Measurements from ENCODE around the gene ORMDL1. TPM values are rescaled to one million over a fixed set of nuclear protein-coding genes. Genes with fewer than 3 reads are reported as not detected.

The ORMDL1 gene
- total RNA-seq, 6 donors from 2014 or later = 37.4 to 167 (median 57.2) TPM

- Histone ChIP-seq H3K27me3 (no peaks in the 10 kb centered on the region), H3K27ac (no peak overlapping the region), H3K36me3 (peaks cover 0 to 28% (median 12%) of the 10 kb centered on the region in 4 donors), H3K4me3 (no peak overlapping the region), H3K4me1 (no peaks in the 10 kb centered on the region), H3K9me3 (no peaks in the 10 kb centered on the region)
- ATAC-seq (ENCODE audit: low FRiP score in 2 of 2) = no peak
- DNase-seq = no peak
- TF ChIP-seq POLR2AphosphoS5 (IDR thresholded peaks at IDR 0.05) (no peak), POLR2A (IDR thresholded peaks at IDR 0.05) (no peak), CTCF (IDR thresholded peaks at IDR 0.05) (no peak), EP300 (IDR thresholded peaks at IDR 0.05) (no peak)
- 96 to 100% methylated on average over 1 of the region's 1 CpG for WGBS, 2 donors
Observed at GRCh38 chr2:189794310-189794709, 10.2 kb upstream of the ORMDL1 start.

- Histone ChIP-seq H3K36me3 (peaks cover 0 to 28% (median 9%) of the 10 kb centered on the region in 4 donors), H3K27ac (no peak overlapping the region)
Observed at GRCh38 chr2:189791338-189792042, 7.4 kb upstream of the ORMDL1 start.

GRCh38 chr2:189783451-189783926 is 650 bp downstream of the ORMDL1 start:
- Histone ChIP-seq H3K27ac (peak overlapping the region; percentile 93 to 96 (median 95)), H3K36me3 (peaks cover 6 to 36% (median 12%) of the 10 kb centered on the region in 4 donors), H3K4me1 (peaks cover 17 to 42% (median 25%) of the 10 kb centered on the region in 4 donors), H3K27me3 (no peaks in the 10 kb centered on the region), H3K4me3 (peak overlapping the region; percentile 63 to 90 (median 66)), H3K9me3 (no peaks in the 10 kb centered on the region)
- no peak for DNase-seq
- TF ChIP-seq CTCF (IDR thresholded peaks at IDR 0.05) (no peak), EP300 (IDR thresholded peaks at IDR 0.05) (no peak), POLR2AphosphoS5 (IDR thresholded peaks at IDR 0.05) (no peak), POLR2A (IDR thresholded peaks at IDR 0.05) (no peak)
- 0 to 1% methylated on average over 12 to 17 of the region's 17 CpGs for WGBS, 2 donors
- ATAC-seq (ENCODE audit: low FRiP score in 2 of 2) = peak; percentile 2 to 46

More at GRCh38 chr2:189791338-189792042, 7.4 kb upstream of the ORMDL1 start:
- TF ChIP-seq EP300 (IDR thresholded peaks at IDR 0.05) (no peak), CTCF (IDR thresholded peaks at IDR 0.05) (no peak), POLR2A (IDR thresholded peaks at IDR 0.05) (no peak), POLR2AphosphoS5 (IDR thresholded peaks at IDR 0.05) (no peak)
- H3K4me1 ChIP-seq = no peaks in the 10 kb centered on the region
- H3K9me3 ChIP-seq = no peaks in the 10 kb centered on the region
- WGBS, 2 donors = 83 to 89% methylated on average over 12 of the region's 12 CpGs
- ATAC-seq (ENCODE audit: low FRiP score in 2 of 2) (no peak), DNase-seq (no peak)
- H3K4me3 ChIP-seq = no peak overlapping the region
- no peaks in the 10 kb centered on the region for H3K27me3 ChIP-seq

- Histone ChIP-seq H3K4me1 (peaks cover 17 to 42% (median 26%) of the 10 kb centered on the region in 4 donors), H3K27me3 (no peaks in the 10 kb centered on the region), H3K9me3 (no peaks in the 10 kb centered on the region), H3K36me3 (peaks cover 12 to 45% (median 16%) of the 10 kb centered on the region in 4 donors), H3K27ac (peak overlapping the region in 3 of 4 donors; percentile 22 to 95 (median 93)), H3K4me3 (peak overlapping the region in 2 of 4 donors; percentile 66 to 67)
- DNase-seq (no peak), ATAC-seq (ENCODE audit: low FRiP score in 2 of 2) (no peak)
- WGBS, 2 donors = 32 to 53% methylated on average over 4 of the region's 4 CpGs
- no peak for TF ChIP-seq POLR2AphosphoS5 (IDR thresholded peaks at IDR 0.05)
- no peak for TF ChIP-seq EP300 (IDR thresholded peaks at IDR 0.05)
- no peak for TF ChIP-seq POLR2A (IDR thresholded peaks at IDR 0.05)
- no peak for TF ChIP-seq CTCF (IDR thresholded peaks at IDR 0.05)
Observed at GRCh38 chr2:189782221-189782671, 1.9 kb downstream of the ORMDL1 start.
